NK-92 (cell line): Measurements from ENCODE around the gene LYVE1.

Experiments used
- DNase-seq: peaks from one replicate; lab custom pipeline; 2025; ENCODE audit not compliant: unreplicated experiment; lab: John Stamatoyannopoulos, UW

The LYVE1 gene

GRCh38 chr11:10594407-10594806 is 25.9 kb upstream of the LYVE1 start:
- no peak for DNase-seq

DNA sequence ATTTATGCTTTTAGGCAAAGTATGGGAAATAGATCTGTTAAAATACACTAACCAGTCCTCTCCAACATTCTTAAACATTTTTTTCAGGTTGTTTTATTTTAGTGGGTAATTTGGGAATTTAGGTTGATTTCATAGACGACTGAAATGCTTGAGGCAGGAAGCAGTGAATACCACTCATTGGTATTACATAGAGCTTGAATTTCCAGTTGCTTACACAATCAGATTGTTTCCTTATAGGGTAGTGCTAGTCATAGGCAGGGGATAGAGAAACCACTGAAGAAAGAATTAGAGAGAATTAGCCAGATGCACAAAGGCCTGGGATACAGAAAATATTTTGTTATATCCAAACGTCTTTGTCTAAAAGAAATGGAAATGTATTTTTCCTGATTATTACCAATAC is 23.9 kb upstream of the LYVE1 start:
- DNase-seq, result no peak

DNA sequence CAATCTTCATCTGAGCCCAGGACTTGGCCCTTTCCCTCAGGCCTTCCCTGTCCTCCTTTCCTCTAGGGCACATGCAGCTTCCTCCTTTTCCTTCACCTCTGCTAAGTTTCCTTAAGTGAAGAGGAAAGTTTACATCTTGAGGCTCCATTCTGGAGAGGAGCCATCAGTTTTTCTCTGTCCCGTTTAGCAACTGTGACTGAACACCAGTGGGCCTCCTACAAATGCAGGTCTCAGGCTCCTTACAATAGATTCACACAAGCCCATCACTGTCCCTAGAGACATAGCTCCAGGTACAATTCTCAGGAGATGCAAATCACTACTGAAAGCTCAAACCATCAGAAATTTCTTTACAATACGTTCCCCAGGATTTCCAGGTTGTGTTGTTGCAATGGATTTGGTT is 23.3 kb upstream of the LYVE1 start:
- no peak for DNase-seq

- DNase-seq, result no peak
Measured at GRCh38 chr11:10590218-10590915, 21.9 kb upstream of the LYVE1 start.

- DNase-seq, result no peak
Measured at GRCh38 chr11:10588904-10589303, 20.4 kb upstream of the LYVE1 start.

DNA sequence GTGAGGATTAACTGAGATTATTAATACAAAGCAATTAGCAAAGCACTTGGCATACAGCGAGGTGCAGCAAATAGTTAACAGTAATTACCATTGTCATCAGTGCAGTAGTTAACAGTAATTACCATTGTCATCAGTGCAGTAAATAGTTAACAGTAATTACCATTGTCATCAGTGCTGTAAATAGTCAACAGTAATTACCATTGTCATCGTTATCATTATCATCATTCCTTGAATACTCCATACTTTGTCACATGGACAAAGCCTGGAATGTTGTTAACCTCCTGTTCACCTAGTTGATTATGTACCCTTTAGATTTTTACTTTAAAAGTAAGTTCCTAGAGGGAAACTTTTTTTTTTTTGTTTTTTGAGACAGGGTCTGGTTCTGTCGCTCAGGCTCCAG is 19.5 kb upstream of the LYVE1 start:
- no peak for DNase-seq

DNA sequence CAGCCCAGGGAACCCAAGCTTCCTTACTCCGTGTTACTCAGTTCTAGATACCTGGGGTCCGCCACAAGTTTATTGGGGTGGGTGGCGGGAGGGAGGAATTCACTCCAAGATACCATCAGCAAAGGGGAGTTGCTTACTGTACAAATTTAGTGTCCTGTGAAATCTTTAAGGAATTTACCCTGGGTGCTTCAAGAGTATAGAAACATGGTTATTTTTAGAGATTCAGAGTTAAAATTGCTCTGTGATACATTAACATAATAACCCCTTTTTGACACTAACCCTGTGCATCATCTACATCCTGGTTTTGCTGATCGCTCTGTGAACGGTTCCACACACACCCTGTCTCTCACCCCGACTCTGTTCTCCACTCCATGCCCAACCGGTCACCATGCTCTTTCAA is 18.9 kb upstream of the LYVE1 start:
- DNase-seq, result no peak

DNA sequence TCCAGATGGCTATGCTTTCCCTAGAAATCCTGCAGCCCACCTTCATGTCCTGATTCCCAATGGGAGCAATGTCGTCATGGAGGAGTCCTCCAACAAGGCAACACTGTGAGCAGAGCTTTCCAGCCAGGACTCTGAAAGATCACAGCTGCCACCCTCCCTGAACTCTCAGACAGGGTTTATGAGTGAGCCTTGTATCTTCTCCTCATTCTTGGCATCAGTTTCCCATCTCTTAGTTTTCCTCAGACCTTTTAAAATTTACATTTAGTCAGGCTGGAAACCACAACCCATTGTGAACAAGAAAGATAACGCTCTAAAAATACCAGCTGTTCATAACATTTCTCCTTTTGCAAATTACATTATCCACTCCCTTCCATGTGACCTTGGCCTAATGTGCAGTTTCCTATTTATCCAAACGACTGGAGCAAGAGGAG is 15.6 kb upstream of the LYVE1 start:
- no peak for DNase-seq

DNA sequence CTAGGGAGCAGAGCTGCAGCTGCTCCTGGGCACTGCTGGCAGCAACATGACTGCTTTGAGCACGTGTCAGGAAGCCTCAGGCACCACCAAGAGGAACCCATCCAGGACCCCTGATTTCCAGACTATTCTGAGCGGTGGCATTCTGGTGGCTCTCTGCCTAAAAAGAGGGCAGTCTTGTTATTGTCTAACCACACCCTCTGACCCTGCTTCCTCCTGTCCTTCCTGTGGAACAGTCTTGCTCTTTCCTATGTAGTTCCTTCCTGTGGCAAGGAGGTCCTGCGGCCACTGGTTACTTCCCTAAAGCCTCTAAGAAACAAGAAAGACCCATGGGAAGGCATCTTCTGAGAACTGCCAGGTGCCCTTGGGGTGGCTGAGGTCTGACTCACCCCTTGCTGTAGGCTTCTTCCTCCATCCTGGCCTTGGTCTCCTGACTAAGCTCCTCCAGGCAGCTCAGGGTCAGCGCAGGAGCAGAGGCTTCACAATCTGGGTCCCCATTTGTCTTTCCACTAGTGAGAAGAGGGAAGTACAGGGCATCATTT is 13.1 kb upstream of the LYVE1 start:
- DNase-seq, result no peak

DNA sequence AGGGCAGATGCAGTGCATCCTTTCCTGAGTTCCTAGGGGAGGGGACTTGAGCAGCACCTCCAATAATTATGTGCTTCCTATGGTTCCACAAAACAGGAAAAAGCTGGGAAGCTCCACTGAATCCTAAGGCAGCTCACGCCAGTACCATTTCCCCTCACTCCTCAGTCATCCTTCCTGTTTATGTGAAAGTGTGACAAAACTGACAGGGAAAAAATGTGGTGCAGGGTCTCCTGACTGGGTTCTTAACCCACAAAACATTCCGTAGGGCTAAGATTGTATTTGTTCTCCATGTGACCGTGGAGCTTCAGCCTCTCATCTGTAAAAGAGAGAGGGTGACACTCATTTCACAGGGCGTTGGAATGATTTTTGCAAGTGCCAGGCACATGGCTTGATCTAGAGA is 12.2 kb upstream of the LYVE1 start:
- no peak for DNase-seq

GRCh38 chr11:10579700-10580099 is 11.2 kb upstream of the LYVE1 start:
- no peak for DNase-seq

DNA sequence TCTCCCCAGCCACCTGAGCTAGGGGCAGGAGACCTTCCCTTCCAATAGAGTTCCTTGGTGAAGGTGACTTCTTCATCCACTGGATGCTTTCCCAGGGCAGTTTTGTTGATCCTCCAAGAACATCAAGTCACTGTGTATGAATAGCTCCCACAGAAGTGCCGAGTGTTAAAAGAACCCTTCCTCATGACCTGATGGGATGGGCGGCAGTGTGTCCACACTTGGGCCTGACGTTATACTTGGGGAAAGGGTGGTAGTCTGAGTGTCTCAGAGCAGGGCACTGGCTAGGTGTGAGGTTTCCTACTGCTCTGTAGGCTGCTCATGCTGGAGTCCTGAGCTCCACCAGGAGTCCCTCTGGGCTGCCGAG is 7.6 kb upstream of the LYVE1 start:
- no peak for DNase-seq

DNA sequence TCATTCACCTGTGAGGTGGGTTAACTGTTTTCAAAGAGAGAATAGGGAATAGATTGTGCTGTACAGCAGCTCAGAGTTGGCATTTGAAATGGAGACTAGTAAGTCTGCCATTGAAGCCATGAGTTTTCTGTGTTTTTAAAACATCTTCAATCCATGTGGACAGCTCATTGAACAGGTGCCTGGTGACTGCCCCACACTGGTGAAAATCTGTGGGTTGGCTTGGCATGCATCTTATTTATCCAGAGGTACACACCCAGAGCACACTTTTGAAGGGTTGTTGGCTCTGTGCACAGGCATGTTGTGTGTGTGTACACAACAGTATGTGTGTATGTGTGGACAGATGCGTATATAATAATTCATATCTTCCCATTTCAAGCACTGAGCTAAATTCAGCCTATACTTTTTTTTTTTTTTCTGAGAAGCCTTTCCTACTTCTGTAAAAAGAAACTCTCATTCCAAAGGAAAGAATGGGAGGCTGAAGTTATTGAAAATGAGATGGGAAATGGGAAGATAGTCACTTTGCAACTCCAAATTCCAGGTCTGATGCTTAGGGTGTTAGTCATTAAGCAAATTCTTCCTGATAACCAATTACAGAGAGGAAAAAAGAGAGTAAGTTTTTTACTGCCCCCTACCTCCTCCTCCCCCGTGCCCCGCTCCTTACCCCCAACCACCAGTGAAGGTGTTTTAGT is 7.0 kb upstream of the LYVE1 start:
- no peak for DNase-seq

- no peak for DNase-seq
Measured at GRCh38 chr11:10573556-10573955, 5.1 kb upstream of the LYVE1 start.

DNA sequence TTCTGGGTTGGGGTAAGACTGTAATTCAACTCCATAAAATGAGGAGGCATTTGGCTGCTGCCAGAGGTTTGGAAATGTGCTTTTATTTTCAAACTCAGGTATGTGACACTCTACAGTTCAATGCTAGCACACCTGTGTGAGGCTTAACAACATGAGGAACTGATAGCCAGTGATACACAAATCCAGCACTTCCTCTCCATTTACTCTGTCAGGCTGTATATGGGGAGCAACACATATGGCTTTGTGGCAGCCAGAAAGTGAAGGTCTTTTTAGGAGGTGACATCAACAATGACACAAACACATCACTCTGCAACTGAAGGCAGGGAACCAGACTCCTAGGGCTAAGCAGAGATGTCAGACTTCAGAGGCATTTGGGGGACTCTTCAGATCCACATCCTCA is 4.6 kb upstream of the LYVE1 start:
- DNase-seq, result no peak

GRCh38 chr11:10572533-10572932 is 4.1 kb upstream of the LYVE1 start:
- DNase-seq, result no peak

DNA sequence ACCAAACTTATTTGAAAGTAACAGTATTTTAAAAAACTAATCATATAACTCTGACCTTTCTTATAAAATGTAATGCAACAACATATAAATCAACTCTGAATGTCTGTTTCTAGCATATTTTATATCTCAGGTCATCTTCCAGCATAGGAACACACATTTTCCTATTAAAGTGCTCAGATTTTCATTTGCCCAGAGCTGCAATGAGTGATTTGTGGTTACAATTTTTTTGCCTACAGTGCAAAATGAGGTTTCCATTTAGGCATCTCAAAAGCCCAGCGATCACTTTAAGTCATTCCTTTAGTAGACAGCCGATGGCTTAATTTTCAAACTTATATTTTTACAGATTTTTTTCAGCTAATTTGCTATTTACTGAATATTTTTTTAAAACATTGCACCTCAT is 1.0 kb downstream of the LYVE1 start:
- DNase-seq, result no peak

- DNase-seq, result no peak
Measured at GRCh38 chr11:10566257-10566957, 2.1 kb downstream of the LYVE1 start.

GRCh38 chr11:10565493-10565892 is 3.0 kb downstream of the LYVE1 start:
- no peak for DNase-seq

GRCh38 chr11:10564696-10565318 is 3.7 kb downstream of the LYVE1 start:
- DNase-seq, result no peak

- no peak for DNase-seq
Measured at GRCh38 chr11:10564030-10564429, 4.4 kb downstream of the LYVE1 start.

- DNase-seq, result no peak
Measured at GRCh38 chr11:10561947-10562346, 6.5 kb downstream of the LYVE1 start.
